Mammary epithelial cell (primary cell): ENCODE data around the gene SLC2A4.

Experiments
- EZH2 ChIP-seq: IDR thresholded peaks from 2 replicates; pipeline ENCODE4 v1.6.1; 2012; ENCODE audit warnings: low read length, inconsistent platforms, borderline replicate concordance
- TF ChIP-seq, protein P1 (sequence below), 2 donors: IDR thresholded peaks in 1 of 2; conservative IDR thresholded peaks in 1 of 2; 2 replicates each; pipeline ENCODE4 v1.5.1; 2011 to 2012; ENCODE audit warnings: inconsistent platforms in 2 of 2, low read length in 2 of 2, mild to moderate bottlenecking in 2 of 2, control low read depth in 1 of 2, low read depth in 1 of 2; ENCODE audit not compliant: insufficient read depth in 1 of 2; ENCODE audit errors: extremely low read depth in 1 of 2

DNA sequence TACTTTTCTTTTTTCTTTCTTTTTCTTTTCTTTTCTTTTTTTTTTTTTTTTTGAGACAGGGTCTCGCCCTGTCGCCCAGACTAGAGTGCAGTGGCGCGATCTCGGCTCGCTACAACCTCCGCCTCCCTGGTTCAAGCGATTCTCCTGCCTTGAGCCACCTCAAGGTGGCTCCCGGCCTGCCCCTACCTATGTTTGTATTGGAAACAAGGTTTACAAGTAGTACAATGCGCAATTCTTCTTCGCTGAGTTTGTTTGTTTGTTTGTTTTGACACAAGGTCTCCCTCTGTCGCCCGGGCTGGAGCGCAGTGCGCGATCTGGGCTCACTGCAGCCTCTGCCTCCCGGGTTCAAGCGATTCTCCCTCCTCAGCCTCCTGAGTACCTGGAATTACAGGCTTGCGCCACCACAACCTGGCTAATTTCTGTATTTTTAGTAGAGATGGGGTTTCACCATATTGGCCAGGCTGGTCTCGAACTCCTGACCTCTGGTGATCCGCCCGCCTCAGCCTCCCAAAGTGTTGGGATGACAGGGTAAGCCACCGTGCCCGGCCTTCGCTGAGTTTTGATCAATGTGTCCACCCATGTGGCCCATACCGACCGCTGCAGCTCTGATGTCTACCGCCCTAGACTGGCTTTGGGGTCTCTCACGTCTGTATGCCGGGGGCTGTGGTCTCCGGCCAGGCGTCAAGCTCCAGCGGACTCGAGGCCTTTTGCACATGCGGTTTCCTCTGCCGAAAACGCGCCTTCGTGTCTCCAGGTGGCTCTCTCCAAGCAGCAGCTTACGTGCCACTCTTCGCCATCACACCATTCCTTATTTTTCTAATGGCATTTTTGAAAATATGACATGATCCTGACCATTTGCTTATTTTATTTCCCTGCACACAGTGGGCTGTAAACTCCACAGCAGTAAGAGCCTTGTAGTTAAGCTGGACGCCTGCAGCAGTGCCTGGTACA is 14.0 kb downstream of the SLC2A4 start:
- TF ChIP-seq, protein P1, sequence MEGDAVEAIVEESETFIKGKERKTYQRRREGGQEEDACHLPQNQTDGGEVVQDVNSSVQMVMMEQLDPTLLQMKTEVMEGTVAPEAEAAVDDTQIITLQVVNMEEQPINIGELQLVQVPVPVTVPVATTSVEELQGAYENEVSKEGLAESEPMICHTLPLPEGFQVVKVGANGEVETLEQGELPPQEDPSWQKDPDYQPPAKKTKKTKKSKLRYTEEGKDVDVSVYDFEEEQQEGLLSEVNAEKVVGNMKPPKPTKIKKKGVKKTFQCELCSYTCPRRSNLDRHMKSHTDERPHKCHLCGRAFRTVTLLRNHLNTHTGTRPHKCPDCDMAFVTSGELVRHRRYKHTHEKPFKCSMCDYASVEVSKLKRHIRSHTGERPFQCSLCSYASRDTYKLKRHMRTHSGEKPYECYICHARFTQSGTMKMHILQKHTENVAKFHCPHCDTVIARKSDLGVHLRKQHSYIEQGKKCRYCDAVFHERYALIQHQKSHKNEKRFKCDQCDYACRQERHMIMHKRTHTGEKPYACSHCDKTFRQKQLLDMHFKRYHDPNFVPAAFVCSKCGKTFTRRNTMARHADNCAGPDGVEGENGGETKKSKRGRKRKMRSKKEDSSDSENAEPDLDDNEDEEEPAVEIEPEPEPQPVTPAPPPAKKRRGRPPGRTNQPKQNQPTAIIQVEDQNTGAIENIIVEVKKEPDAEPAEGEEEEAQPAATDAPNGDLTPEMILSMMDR (conservative IDR thresholded peaks at IDR 0.05 in 1 of 2, IDR thresholded peaks at IDR 0.05 in 1 of 2; ENCODE audit: extremely low read depth in 1 of 2, insufficient read depth in 1 of 2, low read depth in 1 of 2, low read length in 2 of 2) = no peak
- no peak for TF ChIP-seq EZH2
